Activated CD4-positive, alpha-beta T cell treated with anti-CD3 and anti-CD28 coated beads, Interleukin-2, amount 10 ng/mL, durations not matched to agents 24 days and 14 days (primary cell): ENCODE data around the gene FOXF2. TPM values are rescaled to one million over a fixed set of nuclear protein-coding genes. Genes with fewer than 3 reads are reported as not detected.
A peak's percentile ranks its signal among the peaks of the same experiment; 100 is the strongest.

Source experiments
- DNase-seq: peaks from one replicate; pipeline ENCODE4 v3.0.0; 2022
- H3K27ac Mint-ChIP-seq: one replicate; pipeline ENCODE4 v1.8.0; 2022; ENCODE audit warnings: mild to moderate bottlenecking, mixed read lengths
- H3K27me3 Mint-ChIP-seq: one replicate; pipeline ENCODE4 v1.8.0; 2022; ENCODE audit warnings: mixed read lengths
- H3K36me3 Mint-ChIP-seq: one replicate; pipeline ENCODE4 v1.8.0; 2022; ENCODE audit warnings: low read depth, mild to moderate bottlenecking, mixed read lengths
- H3K4me1 Mint-ChIP-seq: one replicate; pipeline ENCODE4 v1.8.0; 2021; ENCODE audit warnings: mixed read lengths
- H3K4me3 Mint-ChIP-seq: one replicate; pipeline ENCODE4 v1.8.0; 2022; ENCODE audit warnings: mild to moderate bottlenecking, moderate library complexity, mixed read lengths
- H3K9me3 Mint-ChIP-seq: one replicate; pipeline ENCODE4 v1.8.0; 2021; ENCODE audit warnings: mixed read lengths
- intact Hi-C: fragments of 100-400 bp; cut with micrococcal nuclease; formaldehyde crosslinking; loops from one replicate; pipeline ENCODE4 v1.15.1; 2023
- total RNA-seq: library from RNA; stranded (reverse); gene quantifications from 2 replicates; pipeline ENCODE4 v1.2.3, GENCODE V29; 2022

Gene FOXF2
- total RNA-seq, 1 donor from 2014 or later = not detected

DNA sequence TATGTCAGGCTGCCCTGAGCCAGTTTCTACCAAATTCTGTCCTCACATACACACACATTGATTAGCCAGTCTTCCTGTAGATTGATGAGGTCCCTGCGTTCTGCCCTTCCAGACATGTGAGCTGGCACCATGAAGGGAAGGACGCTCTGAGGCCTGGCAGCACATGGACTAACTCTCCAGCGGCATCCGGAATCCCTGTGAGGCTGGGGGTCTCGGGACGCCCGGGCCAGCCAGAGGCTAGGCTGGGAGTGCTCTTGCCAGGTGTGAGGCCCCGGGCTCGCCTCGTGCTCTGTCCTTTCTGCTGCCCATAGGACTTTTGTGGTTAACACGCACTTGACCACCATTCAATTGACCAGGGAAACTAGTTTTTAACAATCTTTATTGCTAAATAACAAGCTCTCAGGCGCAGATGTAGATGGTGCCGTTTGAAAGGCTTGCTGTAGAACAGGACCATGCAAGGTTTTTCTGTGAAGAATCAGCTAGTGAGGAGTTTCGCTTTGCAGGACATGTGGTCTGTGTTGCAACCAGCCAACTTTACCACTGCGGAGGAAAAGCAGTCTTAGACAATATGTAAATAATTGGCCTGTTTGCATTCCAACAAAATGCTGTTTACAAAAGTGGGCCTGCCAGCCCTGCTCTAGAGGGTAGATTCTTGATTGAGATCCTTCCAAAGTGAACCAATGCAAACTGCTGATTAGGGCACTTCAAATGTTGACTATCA is 29.3 kb downstream of the FOXF2 start:
- Mint-ChIP-seq H3K27me3 (peaks cover 12% of the 10 kb centered on the region), H3K36me3 (no peaks in the 10 kb centered on the region), H3K4me1 (no peaks in the 10 kb centered on the region), H3K4me3 (no peak overlapping the region), H3K27ac (no peak overlapping the region), H3K9me3 (peaks cover 10% of the 10 kb centered on the region)
- DNase-seq = no peak
- intact Hi-C loops = no loop called here

DNA sequence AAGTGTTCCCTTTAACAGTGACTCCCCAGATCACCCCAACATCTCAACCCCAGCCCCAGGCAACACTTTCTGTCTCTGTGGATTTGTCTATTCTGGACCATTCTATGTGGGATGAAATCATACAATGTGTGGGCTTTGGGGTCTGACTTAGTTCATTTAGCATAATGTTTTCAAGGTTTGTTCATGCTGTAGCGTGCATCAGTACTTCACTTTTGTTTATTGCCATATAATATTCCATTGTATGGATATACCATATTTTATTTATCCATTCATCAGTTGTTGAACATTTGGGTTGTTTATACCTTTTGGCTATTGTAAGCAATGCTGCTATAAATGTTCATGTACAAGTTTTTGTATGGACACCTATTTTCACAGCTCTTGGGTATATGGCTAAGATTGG is 31.0 kb downstream of the FOXF2 start:
- H3K27me3 Mint-ChIP-seq = peaks cover 12% of the 10 kb centered on the region
- no peak for DNase-seq
- H3K9me3 Mint-ChIP-seq = peaks cover 10% of the 10 kb centered on the region
- H3K27ac Mint-ChIP-seq = no peak overlapping the region
- no peaks in the 10 kb centered on the region for H3K4me1 Mint-ChIP-seq
- intact Hi-C loops = no loop called here
- H3K4me3 Mint-ChIP-seq = no peak overlapping the region
- no peaks in the 10 kb centered on the region for H3K36me3 Mint-ChIP-seq

DNA sequence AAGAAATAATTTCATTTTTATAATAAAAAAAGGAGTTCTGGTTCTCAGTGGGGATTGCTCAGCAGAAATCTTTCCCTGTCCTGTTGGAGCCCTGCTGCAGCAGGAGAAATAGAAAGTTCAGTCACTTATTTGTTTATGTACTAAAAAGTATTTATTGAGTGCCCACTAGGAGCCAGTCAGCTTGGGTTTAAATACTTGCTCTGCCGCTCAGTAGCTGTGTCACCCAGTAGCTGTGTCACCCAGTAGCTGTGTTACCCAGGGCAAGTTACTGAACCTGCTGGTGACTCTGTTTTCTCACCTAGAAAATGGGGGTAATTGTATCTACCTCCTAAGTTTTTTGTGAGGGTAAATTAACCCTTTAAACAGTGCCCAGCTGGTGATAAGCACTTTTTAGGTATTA is 32.9 kb downstream of the FOXF2 start:
- H3K27ac Mint-ChIP-seq = no peak overlapping the region
- intact Hi-C loops = no loop called here
- H3K27me3 Mint-ChIP-seq = peaks cover 17% of the 10 kb centered on the region
- no peak overlapping the region for H3K4me3 Mint-ChIP-seq
- peaks cover 10% of the 10 kb centered on the region for H3K9me3 Mint-ChIP-seq
- no peak for DNase-seq
- H3K36me3 Mint-ChIP-seq = no peaks in the 10 kb centered on the region
- H3K4me1 Mint-ChIP-seq = no peaks in the 10 kb centered on the region

DNA sequence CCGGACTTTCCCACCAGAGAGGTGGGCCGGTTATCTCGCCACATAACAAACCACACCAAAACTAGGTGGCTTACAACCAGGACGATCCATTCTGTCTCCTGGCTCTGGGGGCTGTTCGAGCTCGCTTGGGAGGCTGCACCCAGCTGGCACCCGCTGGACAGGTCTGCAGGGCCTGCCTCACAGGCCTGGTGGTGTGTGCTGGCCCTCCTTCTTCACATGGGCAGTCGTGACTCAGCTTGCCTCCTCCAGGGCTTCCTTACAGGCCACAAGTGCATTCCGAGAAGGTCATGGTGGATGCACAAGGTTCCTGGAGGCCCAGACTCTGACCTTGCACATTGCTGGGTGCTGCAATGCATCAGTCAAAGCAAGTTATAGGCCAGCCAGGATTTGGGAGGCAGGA is 34.2 kb downstream of the FOXF2 start:
- H3K27ac Mint-ChIP-seq = no peak overlapping the region
- intact Hi-C loops = no loop called here

DNA sequence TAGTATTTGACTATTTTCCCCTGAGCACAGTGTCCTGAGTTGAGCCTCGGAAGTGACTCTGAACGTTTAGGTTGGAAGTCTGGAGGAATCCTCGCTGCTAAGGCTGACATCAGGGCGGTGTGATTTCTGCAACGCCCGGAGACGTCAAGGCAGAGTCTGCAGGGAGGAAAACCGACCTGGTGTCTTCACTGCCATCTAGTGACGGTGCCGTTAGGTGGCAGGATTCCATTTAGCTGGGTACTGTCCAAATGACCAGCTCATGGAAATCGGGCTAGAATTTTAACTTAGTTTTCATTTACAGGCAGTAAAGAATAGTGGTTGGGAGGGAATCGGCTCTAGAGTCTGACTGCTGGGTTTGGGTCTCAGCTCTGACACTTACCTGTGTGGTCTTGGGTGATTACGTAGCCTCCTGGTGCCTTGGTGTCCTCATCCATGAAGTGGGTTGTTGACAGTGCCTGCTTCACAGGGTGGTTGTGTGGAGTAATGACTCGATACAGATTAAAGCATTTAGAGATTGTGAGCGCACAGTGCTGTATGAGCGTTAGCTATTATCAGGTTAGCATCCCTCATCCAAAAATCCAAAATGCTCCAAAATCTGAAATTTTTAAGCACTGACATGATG is 35.0 kb downstream of the FOXF2 start:
- Mint-ChIP-seq H3K4me3 (no peak overlapping the region), H3K27ac (no peak overlapping the region), H3K27me3 (peaks cover 17% of the 10 kb centered on the region), H3K36me3 (no peaks in the 10 kb centered on the region), H3K4me1 (no peaks in the 10 kb centered on the region), H3K9me3 (peaks cover 10% of the 10 kb centered on the region)
- DNase-seq = peak; percentile 68
- intact Hi-C loops = no loop called here

More for the DNA sequence above, 34.2 kb downstream of the FOXF2 start:
- Mint-ChIP-seq H3K36me3 (no peaks in the 10 kb centered on the region), H3K4me3 (no peak overlapping the region), H3K4me1 (no peaks in the 10 kb centered on the region), H3K9me3 (peaks cover 10% of the 10 kb centered on the region), H3K27me3 (peaks cover 17% of the 10 kb centered on the region)
- DNase-seq = no peak

DNA sequence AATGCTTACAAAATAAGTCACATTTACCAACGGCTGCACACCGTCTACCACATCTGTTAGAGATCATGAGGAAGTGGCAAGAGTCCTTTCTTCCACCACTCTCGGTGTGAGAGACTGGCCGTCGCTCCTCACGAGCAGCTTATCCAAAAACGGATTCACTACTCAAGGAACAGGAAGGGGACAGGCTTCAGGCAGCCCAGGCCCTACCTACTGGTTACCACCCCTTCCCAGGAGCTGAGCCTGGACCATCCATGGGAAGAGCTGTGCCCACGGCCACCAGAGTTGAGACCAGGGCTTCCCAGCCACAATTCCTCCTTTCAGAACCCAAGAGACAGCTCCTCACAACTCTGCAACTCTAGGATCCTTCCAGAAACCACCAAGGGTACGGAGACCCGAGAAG is 37.0 kb downstream of the FOXF2 start:
- Mint-ChIP-seq H3K4me3 (no peak overlapping the region), H3K27ac (no peak overlapping the region), H3K4me1 (no peaks in the 10 kb centered on the region), H3K36me3 (no peaks in the 10 kb centered on the region), H3K27me3 (peaks cover 8% of the 10 kb centered on the region), H3K9me3 (no peaks in the 10 kb centered on the region)
- intact Hi-C loops = no loop called here
- no peak for DNase-seq

DNA sequence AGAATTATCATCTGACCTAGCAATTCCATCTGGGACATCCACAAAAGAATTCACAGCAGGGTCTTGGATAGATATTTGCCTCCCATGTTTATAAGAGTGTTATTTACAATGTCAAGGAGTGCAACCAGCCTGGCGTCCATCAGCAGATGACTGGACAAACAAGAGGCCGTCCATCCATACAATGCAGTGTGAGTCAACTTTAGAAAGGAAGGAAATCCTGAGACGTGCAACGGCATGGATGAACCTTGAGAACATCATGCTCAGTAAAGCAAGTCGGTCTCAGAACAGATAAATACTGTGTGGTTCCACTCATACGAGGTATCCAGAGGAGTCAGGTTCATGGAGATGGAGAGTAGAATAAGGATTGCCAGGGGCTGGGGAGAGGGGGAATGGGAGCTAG is 46.4 kb downstream of the FOXF2 start:
- Mint-ChIP-seq H3K27me3 (peaks cover 23% of the 10 kb centered on the region), H3K4me1 (no peaks in the 10 kb centered on the region), H3K4me3 (no peak overlapping the region), H3K36me3 (no peaks in the 10 kb centered on the region), H3K27ac (no peak overlapping the region), H3K9me3 (no peaks in the 10 kb centered on the region)
- DNase-seq = no peak
- intact Hi-C loops = loop anchor here (2.0 to 5.0 kb wide), 2 partner anchors 39 to 639 kb away; no protein-coding TSS in a partner anchor

DNA sequence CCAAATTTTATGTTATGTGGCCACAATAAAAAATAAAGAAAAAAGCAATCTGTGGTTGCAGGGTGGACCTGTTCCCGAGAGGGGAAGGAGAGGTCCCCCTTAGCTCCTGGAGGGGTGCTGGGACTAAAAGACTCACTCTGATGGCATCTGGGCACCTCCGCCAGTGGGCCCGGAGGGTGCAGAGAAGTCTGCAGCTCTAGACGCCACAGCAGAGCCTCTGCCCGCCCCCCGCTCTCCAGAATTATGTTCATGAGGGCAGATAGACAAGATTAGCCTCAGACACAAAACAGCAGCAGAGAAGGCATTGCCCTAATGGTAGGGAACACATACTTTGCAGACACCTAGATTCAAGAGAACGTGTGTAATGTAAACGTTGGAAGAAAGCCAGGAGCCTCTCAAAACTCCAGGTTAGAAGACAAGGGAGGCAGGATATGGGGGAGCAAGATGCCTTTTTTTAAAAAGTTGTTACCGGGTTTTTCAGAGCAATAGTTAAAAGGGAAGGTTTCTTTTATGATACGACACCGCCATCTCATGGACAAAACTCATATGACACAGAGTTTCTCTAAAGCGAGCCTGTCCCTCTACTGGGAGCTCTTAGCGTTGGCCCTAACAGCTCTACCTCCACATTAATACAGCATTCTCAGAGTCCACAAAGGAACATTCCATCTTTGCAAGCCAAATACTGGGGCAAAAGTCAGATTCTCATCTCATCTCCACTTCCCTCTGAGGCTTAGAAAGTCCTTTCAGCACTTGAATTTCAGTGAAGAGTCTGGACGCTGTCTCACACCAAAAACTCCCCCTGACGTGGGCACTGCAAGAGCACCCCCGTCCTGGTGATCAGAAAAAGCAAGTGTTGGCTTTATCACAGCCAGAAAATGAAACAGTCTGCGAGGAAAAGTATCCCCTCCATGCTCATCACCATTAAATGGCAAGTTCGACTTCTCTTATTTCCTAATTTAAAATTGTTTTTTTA is 47.2 kb downstream of the FOXF2 start:
- H3K4me3 Mint-ChIP-seq = no peak overlapping the region
- DNase-seq = peak; percentile 89
- H3K9me3 Mint-ChIP-seq = no peaks in the 10 kb centered on the region
- H3K27me3 Mint-ChIP-seq = peaks cover 23% of the 10 kb centered on the region
- no peak overlapping the region for H3K27ac Mint-ChIP-seq
- H3K36me3 Mint-ChIP-seq = no peaks in the 10 kb centered on the region
- intact Hi-C loops = loop anchor here (2.0 to 5.0 kb wide), 2 partner anchors 40 to 639 kb away; no protein-coding TSS in a partner anchor
- no peaks in the 10 kb centered on the region for H3K4me1 Mint-ChIP-seq

DNA sequence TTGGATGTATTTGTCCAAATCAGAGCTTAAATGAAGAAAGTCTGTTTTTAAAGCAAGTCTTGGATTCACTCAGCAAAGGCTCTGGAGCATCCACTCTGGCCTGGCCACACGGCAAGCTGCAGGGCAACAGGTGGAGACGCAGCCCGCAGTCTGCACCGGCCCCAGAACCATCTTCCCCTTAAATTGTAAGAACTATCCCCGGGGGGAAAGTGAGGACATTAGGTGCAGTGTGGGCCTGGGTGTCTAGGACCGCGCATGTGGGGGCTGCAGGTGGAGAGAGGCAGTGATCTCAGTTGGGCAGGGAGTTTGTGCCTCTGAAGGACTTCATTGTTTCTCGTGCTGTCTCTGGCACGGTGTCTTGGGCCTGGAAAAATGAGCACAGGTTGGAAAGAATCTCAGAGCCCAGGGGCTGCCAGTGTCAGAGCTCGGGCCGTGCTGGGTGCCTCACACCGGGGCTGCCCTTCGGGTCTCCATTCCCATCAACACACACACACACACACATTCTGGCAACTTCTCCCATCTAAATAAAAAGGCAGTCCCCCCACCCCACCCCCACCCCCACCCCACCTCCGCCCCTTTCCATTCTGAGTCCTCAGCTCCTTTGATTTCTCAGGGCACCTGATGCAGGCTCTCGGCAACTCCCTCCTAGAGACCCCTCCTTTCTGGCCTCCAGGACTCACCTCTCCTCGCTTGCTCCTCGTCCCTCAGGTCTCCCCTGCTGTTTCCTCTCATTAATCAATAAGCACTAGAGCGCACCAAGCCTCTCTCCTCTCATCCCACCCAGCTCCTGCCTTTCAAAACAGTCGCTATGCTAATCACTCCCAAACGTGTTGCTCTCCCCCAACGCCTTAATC is 48.4 kb downstream of the FOXF2 start:
- peaks cover 23% of the 10 kb centered on the region for H3K27me3 Mint-ChIP-seq
- intact Hi-C loops = loop anchor here (2.0 to 5.0 kb wide), 2 partner anchors 41 to 640 kb away; no protein-coding TSS in a partner anchor
- H3K9me3 Mint-ChIP-seq = no peaks in the 10 kb centered on the region
- H3K27ac Mint-ChIP-seq = no peak overlapping the region
- no peaks in the 10 kb centered on the region for H3K4me1 Mint-ChIP-seq
- H3K36me3 Mint-ChIP-seq = no peaks in the 10 kb centered on the region
- H3K4me3 Mint-ChIP-seq = no peak overlapping the region
- no peak for DNase-seq

DNA sequence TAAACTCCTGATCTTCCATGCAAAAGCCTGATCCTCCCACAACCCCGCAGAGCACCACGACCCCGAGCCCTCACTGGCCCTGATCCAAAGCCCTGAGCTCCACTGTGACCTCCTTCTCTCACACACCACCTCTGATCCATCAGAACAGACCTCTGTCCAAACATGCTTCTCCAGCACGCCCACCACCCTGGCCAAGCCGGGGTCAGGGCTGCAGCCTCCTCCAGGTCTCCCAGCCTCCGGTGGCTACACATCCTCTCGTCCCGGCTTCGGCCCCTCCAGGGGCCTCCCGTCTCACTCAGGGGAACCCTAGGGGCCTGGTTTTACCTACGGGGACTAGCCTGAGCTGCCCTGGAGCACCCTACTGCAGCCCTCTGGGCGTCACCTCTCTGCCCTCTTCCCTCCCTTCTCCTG is 49.1 kb downstream of the FOXF2 start:
- no peak overlapping the region for H3K27ac Mint-ChIP-seq
- H3K9me3 Mint-ChIP-seq = no peaks in the 10 kb centered on the region
- no peaks in the 10 kb centered on the region for H3K36me3 Mint-ChIP-seq
- no peaks in the 10 kb centered on the region for H3K4me1 Mint-ChIP-seq
- H3K27me3 Mint-ChIP-seq = peaks cover 24% of the 10 kb centered on the region
- intact Hi-C loops = loop anchor here (5.0 kb wide), 1 partner anchor 641 kb away; no protein-coding TSS in a partner anchor
- H3K4me3 Mint-ChIP-seq = no peak overlapping the region
- DNase-seq = no peak

DNA sequence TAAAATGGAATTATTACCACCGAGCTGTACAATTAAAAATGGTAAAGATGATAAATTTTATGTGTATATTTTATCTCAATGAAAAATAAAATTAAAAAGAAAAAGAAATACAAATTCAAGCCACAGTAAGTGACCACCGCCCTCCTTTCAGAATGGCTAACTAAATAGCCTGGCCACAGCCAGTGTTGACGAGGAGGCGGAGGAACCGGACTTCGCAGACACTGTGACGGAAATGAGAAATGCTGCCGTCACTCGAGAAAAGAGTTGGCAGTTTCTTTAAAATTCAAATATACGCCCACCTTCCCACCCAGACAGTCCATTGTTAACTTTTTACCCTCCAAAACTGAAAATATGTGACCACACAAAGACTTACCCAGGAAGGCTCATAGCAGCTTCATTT is 50.0 kb downstream of the FOXF2 start:
- peaks cover 24% of the 10 kb centered on the region for H3K27me3 Mint-ChIP-seq
- intact Hi-C loops = loop anchor here (5.0 kb wide), 1 partner anchor 642 kb away; no protein-coding TSS in a partner anchor

DNA sequence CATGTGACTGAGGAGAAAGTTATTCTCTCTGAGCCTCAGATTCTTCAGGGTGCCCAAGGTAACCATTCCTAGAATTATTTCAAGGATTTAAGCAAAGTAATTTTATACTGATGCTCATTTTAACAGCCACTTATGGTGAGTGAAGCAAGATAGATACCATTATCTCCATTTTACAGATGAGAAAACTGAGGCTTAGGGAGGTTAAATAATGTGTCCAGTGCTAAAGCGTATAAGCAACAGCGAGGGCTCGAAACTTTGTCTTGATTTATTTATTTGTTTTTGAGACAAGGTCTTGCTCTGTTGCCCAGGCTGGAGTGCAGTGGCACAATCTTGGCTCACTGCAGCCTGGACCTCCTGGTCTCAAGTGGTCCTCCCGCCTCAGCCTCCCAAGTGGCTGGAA is 53.6 kb downstream of the FOXF2 start:
- intact Hi-C loops = no loop called here
- peaks cover 9% of the 10 kb centered on the region for H3K27me3 Mint-ChIP-seq
- no peak for DNase-seq
- H3K4me1 Mint-ChIP-seq = no peaks in the 10 kb centered on the region
- no peaks in the 10 kb centered on the region for H3K36me3 Mint-ChIP-seq
- H3K27ac Mint-ChIP-seq = no peak overlapping the region
- H3K4me3 Mint-ChIP-seq = no peak overlapping the region
- no peaks in the 10 kb centered on the region for H3K9me3 Mint-ChIP-seq

More for the DNA sequence above, 50.0 kb downstream of the FOXF2 start:
- H3K4me3 Mint-ChIP-seq = no peak overlapping the region
- DNase-seq = no peak
- H3K9me3 Mint-ChIP-seq = no peaks in the 10 kb centered on the region
- H3K27ac Mint-ChIP-seq = no peak overlapping the region
- H3K4me1 Mint-ChIP-seq = no peaks in the 10 kb centered on the region
- H3K36me3 Mint-ChIP-seq = no peaks in the 10 kb centered on the region
